OCI-M2 (cell line): ENCODE results near the gene SIDT2.
A peak's percentile ranks its signal among the peaks of the same experiment; 100 is the strongest.
"Not testable (repeated sequence)": the region's sequence is repeated elsewhere in the genome, so short reads cannot be mapped to it uniquely, and the experiment has no call there.

ENCODE experiments used
- DNase-seq: peaks from one replicate; lab custom pipeline; 2025; ENCODE audit not compliant: unreplicated experiment; lab: John Stamatoyannopoulos, UW

Gene SIDT2

GRCh38 chr11:117178210-117179034 is at the start of gene SIDT2:
Gene SIDT2 (plus strand): TSS chr11:117178743. CDS start chr11:117179264, 521 bp downstream.
- DNase-seq = peak; percentile 29

DNA sequence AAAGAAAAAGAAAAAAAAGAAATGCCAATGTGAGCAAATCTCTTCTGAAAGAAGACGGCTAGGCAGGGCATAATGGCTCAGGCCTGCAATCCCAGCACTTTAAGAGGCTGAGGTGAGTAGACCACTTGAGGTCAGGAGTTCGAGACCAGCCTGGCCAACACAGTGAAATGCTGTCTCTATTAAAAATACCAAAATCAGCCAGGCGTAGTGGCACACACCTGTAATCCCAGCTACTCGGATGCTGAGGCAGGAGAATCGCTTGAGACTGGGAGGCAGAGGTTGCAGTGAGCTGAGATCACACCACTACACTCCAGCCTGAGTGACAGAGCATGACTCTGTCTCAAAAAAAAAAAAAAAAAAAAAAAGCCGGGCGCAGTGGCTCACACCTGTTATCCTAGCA is 48.1 kb upstream of the SIDT2 start:
- not testable (repeated sequence) for DNase-seq

DNA sequence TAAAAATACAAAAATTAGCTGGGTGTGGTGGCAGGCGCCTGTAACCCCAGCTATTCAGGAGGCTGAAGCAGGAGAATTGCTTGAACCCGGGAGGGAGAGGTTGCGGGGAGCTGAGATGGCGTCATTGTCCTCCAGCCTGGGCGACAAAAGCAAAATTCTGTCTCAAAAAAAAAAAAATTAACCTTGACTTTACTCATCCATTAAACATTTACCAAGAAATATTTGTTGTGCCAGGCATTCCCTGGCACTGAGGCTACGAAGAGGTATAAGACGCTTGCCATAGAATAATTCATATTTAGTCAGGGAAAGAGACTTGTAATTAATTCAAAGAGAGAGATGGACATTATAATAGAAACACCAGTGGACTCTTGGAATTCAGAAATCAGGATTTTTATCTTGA is 47.7 kb upstream of the SIDT2 start:
- DNase-seq = no peak

DNA sequence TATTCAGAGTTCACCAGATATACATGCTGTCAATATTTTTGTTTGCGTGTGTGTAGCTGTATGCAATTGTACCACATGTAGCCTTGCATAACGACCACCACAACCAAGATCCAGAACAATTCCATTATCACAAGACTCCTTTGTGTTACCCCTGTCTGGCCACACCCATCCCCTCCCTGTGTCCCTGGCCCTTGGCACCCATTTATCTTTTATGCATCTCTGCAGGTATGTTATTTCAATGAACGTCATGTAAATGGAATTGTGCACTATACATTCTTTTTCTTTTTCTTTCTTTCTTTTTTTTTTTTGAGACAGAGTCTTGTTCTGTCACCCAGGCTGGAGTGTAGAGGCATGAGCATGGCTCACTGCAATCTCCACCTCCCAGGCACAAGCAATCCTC is 44.1 kb upstream of the SIDT2 start:
- DNase-seq = no peak

DNA sequence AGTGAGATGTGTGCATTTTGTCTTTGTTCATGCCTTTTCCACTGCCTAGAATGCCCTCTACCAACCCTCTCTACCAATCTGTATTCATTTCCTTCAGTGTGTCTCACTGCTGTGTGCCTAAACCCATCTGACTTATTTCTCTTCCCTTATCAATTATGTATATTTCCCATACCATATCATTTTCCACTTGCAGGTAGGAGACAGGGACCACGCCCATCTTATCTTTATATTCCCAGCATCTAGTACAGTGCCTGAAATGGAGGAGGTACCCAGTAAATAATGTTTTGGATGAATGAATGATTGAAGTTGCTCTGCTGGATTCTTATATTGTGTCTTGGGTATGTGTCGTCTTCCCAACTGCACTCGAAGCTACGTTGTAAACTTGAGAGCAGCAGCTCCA is 43.6 kb upstream of the SIDT2 start:
- DNase-seq = not testable (repeated sequence)

DNA sequence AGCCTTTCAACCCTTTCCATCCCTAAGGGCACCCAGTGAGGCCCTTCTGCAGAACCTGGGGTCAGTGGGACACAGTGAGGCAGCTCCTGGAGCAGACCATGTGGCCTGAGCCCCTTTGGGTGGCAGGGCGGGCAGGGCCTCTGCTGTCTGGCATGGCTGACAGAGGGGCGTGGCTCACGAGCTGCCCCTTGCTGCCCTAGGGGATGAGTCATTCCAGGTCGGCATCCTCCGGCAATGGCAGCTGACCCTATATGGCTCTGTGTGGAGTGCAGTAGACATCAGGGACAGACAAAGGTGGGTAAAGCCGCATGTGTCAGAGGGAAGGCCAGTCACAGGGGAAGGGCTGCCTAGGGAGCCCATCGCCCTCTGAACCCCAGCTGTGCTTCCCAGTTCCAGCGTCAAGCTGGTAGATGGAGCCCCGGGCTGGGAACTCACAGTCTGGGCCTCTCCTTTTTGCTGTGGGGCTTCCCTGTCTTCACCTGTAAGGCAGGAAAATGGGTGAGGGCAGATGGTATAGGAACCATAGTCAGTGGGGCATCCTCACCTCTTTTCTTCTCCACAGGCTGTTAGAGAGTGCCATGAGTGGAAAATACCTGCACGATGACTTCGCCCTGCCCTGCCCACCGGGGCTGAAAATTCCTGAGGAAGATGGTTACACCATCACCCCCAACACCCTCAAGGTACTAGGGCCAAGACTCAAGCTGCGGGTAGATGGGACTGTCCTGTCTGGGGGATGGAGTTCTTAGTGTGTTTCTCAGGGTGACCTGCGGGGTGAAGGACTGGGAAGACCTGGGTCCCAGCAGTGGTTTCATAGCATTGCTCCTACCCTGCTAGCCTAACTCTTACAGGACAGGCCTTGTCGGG is 41.1 kb upstream of the SIDT2 start:
- DNase-seq = not testable (repeated sequence)

- peak; percentile 44 for DNase-seq
Observed at GRCh38 chr11:117143390-117143789, 35.2 kb upstream of the SIDT2 start.

GRCh38 chr11:117143871-117144476 is 34.6 kb upstream of the SIDT2 start, which contains the start of gene PAFAH1B2:
Gene PAFAH1B2 (plus strand): TSS chr11:117144287. CDS start chr11:117152448, 8,161 bp downstream.
- peak; percentile 59 for DNase-seq

DNA sequence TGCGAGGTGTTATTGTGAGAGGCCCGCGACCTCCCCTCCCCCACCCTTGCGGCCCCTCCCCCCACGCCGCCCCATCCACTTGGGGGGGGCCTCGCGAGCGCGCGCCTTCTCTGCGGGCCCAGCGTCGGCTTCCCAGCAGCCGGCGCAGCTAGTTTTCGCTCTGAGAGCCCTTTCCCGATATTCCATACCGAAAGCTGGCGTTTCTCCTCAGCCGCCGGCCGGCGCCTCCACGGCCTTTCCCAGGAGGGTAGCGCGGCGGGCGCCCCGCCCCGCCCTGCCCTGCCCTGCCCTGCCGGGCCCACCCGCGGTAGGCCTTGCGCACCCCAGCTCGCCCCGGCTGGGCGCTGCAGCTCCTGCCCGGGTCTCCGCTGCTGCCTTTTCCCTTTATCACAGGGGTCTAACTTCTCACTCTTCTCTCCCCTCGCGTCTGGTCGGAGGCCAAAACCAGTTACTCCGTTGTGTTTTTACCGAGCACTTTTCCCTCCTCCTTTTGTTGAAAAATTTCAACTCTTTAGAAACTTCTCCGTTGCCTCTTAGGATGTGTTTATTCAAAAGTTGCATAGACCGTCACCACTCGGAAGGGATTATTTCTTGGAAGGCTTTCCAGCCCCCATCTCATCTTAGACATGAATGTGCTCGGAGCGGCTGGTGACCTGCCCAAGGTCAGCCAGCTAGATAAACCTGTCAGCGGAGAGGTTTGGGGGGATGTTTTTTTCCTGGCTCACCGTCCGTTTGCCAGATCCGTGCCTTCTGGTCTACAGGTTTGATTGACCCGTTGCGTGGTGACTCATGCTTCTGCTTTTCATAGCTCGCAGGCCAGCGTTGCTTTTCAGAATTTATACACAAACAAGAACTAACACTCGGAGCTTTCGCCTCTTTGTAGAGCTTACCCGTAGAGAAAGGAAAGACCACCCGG is 33.8 kb upstream of the SIDT2 start:
- no peak for DNase-seq

- DNase-seq = no peak
Observed at GRCh38 chr11:117145393-117145761, 33.2 kb upstream of the SIDT2 start.

GRCh38 chr11:117146521-117146920 is 32.0 kb upstream of the SIDT2 start:
- DNase-seq = no peak

GRCh38 chr11:117152066-117152465 is 26.5 kb upstream of the SIDT2 start:
- DNase-seq = no peak

DNA sequence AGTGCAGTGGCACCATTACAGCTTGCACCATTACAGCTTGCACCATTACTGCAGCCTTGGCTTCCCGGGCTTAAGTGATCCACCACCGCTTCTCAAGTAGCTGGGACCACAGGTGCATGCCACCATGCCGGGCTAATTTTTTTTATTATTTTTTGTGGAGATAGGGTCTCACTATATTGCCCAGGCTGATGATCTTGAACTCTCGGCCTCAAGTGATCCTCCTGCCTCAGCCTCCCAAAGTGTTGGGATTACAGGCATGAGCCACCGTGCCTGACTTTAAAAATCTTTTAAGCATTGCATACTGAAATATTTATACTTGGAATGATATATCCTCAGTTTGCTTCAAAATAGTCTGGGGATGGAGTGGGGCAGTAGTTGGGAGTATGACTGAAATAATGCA is 24.1 kb upstream of the SIDT2 start:
- no peak for DNase-seq

- no peak for DNase-seq
Observed at GRCh38 chr11:117157507-117157906, 21.0 kb upstream of the SIDT2 start.

DNA sequence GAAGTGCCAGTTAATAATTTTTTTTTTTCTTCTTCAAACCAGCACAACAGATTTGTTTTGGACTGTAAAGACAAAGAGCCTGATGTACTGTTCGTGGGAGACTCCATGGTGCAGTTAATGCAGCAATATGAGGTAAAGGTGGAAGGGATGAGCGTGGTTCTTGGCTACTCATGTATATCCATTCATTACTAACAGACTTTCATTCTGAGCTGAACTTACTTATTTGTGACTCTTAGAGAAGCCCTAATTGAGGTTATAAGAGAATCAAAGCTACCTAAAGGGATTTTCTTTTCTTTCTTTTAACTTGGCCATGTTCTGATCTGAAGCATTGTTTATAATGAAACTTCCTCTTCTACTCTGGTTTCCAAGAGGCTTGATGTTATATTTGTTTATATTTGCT is 18.7 kb upstream of the SIDT2 start:
- no peak for DNase-seq

DNA sequence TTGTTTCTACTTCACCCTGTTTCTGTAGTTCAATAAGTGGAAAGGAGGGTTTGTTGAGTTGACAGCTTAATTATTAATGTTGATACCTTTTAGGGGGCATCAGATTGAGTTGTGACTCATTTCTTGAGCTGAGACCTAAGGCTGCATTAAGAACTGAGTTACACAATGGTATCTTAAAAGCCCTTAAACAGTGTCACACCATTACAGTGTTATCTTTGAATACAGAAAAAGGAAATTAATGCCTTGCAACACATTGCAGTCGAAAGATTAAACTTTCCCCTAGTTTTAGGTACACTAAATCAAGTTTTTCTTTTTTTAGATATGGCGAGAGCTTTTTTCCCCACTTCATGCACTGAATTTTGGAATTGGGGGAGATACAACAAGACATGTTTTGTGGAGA is 17.7 kb upstream of the SIDT2 start:
- no peak for DNase-seq

- no peak for DNase-seq
Observed at GRCh38 chr11:117166491-117166890, 12.1 kb upstream of the SIDT2 start.

- DNase-seq = no peak
Observed at GRCh38 chr11:117169736-117170135, 8.8 kb upstream of the SIDT2 start.

GRCh38 chr11:117170210-117170609 is 8.3 kb upstream of the SIDT2 start:
- DNase-seq = no peak

DNA sequence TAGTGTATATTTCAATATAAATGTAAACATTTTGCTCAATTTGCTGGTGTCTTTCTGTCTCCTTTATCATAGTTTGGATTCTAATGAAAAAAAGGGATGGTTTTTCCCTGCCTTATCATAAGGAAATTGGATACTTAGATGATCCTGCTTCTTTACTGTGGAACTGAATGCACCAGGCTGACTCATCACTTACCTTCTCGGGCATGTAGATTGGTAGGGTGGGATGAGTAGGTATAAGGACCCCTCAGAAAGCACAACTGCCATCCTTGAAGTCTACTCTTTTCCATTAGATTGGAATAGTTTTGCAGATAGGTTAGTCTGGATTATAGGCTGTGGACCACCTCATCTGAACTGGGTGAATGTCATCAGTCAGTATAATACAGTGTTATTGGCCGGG is 7.5 kb upstream of the SIDT2 start:
- no peak for DNase-seq
